Measurements from ENCODE around the gene MDH1B.

Gene MDH1B

DNA sequence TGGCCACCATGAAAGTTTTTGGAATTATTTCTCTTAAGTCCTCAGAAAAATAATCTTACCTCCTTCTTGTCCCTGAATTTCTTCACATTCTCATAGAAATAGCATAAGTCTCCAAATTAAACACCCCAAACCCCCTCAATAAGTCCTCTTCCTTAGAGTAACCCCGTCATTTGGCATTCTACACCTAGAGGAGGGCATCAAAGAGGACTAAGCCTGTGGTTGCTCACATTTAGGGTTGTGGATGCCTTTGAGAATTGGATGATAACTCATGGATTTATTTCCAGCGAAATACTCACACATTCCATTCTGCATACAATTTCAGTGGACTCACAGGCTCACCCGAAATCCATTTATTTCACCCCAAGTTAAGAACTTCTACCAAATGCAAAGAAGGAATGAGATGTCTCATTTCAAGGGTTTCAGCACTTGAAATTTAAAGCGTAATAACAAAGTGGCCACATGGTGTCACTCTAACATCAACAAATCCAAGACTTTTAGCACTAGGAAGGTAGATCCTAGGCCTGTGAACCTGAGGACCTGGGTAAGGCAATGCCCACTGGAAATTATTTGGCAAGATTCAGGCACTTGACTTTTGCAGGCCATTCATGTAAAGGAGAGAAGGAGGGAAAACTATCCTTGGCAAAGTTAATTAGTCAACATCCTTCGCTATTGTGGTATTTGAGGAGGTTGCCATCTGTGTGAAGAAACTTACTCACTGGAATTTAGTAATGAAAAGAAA lies 71.6 kb downstream of the MDH1B start:
- no peak for DNase-seq

DNA sequence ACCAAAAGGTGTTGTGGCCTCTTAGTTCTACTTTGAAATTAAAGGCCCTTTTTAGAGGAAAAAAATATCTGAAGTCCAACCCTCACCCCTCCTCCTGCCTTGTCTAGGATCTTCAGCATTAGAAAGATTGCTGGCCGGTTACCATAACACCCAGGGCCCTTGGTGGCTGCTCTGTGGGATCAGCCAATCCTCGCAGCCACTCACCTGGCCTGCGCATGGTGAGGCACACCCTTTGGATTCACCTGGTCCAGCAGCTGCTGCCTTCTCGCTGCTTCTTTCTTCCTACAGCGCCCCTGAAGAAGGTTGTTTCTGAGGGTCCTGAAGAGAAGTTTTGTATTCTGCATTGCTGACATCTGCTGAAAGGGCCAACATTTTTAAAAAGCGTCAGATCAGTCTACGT lies 72.2 kb downstream of the MDH1B start:
- DNase-seq = no peak

DNA sequence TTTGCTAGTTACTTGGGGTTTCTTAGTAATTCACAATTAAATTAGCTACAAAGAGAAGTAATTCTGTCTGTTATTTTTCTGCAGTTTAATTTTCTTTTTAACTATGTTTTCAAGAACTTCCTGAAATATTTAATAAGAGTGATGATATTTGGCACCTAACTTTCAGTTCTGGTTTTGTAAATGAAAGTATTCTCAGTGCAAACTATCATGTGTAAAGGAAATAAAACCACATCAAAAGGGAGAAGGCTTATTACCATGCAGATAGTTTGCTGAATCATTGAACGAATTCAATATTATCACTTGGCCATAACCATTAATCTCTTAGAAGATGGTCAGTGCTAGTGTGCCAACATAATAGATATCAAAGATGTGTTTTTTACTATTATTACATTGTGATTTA lies 76.1 kb downstream of the MDH1B start:
- DNase-seq = no peak

DNA sequence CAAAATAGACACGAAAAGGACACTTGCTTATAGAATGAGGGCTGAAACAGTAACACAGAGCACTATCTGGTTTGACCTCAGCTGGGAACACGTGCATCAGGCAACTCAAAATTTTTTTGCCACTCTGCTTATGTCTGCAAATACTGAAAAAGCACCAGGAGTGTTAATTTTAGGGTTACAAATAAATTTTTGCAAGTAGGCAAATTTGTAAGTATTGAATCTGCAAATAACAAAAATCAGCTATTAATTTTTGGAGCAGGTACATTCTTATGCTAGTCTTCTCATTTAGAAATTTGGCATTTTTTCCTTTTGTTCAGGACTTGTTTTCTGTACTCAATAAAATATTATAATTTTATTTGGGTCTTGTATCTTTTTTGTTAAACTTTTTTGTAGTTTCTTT lies 76.7 kb downstream of the MDH1B start:
- no peak for DNase-seq
